ENCODE data around the gene ZNF718. TPM values are rescaled to one million over a fixed set of nuclear protein-coding genes. Genes with fewer than 3 reads are reported as not detected.

ZNF718 gene
- total RNA-seq, 4 donors from 2014 or later: 4.9 to 9.4 (median 7.3) TPM

- intact Hi-C loops (cut with DNase I; ENCODE audit: low total_unique reads): no loop called here
- DNase-seq: no peak
Measured at GRCh38 chr4:113732-114131, 10.6 kb upstream of the ZNF718 start.

GRCh38 chr4:114149-114548 lies 10.2 kb upstream of the ZNF718 start:
- intact Hi-C loops (cut with DNase I; ENCODE audit: low total_unique reads) (no loop called here), in situ Hi-C loops (cut with MboI; ENCODE audit: low pct_ligation_motif_present in 1 of 4, low pct_unique_long_range_greater_than_20kb in 1 of 4, low sequenced_read_pairs in 3 of 4) (no loop called here)
- H3K4me1 ChIP-seq: no peaks in the 10 kb centered on the region
- H3K4me3 ChIP-seq: no peak overlapping the region
- H3K9me3 ChIP-seq: peaks cover 0 to 5% of the 10 kb centered on the region in 2 donors
- H3K27ac ChIP-seq: no peak overlapping the region
- peaks cover 13% of the 10 kb centered on the region for H3K27me3 ChIP-seq
- no peaks in the 10 kb centered on the region for H3K36me3 ChIP-seq
- DNase-seq: no peak
- no peak for TF ChIP-seq POLR2A (IDR thresholded peaks at IDR 0.05)
- no peak for TF ChIP-seq POLR2AphosphoS5 (IDR thresholded peaks at IDR 0.05)
- TF ChIP-seq CTCF (IDR thresholded peaks at IDR 0.05): no peak
- TF ChIP-seq EP300 (IDR thresholded peaks at IDR 0.05; ENCODE audit: low read depth): no peak

More at GRCh38 chr4:113732-114131, 10.6 kb upstream of the ZNF718 start:
- H3K4me1 ChIP-seq: no peaks in the 10 kb centered on the region
- H3K36me3 ChIP-seq: no peaks in the 10 kb centered on the region
- H3K27me3 ChIP-seq: peaks cover 17% of the 10 kb centered on the region
- no peak overlapping the region for H3K4me3 ChIP-seq
- WGBS, 2 donors (ENCODE audit: low coverage in 1 of 2): 92 to 100% methylated on average over 2 of the region's 2 CpGs
- H3K27ac ChIP-seq: no peak overlapping the region
- TF ChIP-seq EP300 (IDR thresholded peaks at IDR 0.05; ENCODE audit: low read depth): no peak
- TF ChIP-seq POLR2A (IDR thresholded peaks at IDR 0.05): no peak
- no peak for TF ChIP-seq CTCF (IDR thresholded peaks at IDR 0.05)
- no peak for TF ChIP-seq POLR2AphosphoS5 (IDR thresholded peaks at IDR 0.05)
- in situ Hi-C loops (cut with MboI; ENCODE audit: low pct_ligation_motif_present in 1 of 4, low pct_unique_long_range_greater_than_20kb in 1 of 4, low sequenced_read_pairs in 3 of 4): no loop called here
- H3K9me3 ChIP-seq: peaks cover 0 to 4% of the 10 kb centered on the region in 2 donors

- no peak overlapping the region for H3K4me3 ChIP-seq
- WGBS, 2 donors (ENCODE audit: low coverage in 1 of 2): 74 to 90% methylated on average over 1 of the region's 1 CpG
- peaks cover 0 to 5% of the 10 kb centered on the region in 2 donors for H3K9me3 ChIP-seq
- H3K27ac ChIP-seq: no peak overlapping the region
- H3K4me1 ChIP-seq: no peaks in the 10 kb centered on the region
- H3K27me3 ChIP-seq: no peaks in the 10 kb centered on the region
- no peak for DNase-seq
- H3K36me3 ChIP-seq: no peaks in the 10 kb centered on the region
- in situ Hi-C loops (cut with MboI; ENCODE audit: low pct_ligation_motif_present in 1 of 4, low pct_unique_long_range_greater_than_20kb in 1 of 4, low sequenced_read_pairs in 3 of 4) (no loop called here), intact Hi-C loops (cut with DNase I; ENCODE audit: low total_unique reads) (no loop called here)
- TF ChIP-seq POLR2A (IDR thresholded peaks at IDR 0.05): no peak
- no peak for TF ChIP-seq CTCF (IDR thresholded peaks at IDR 0.05)
- TF ChIP-seq POLR2AphosphoS5 (IDR thresholded peaks at IDR 0.05): no peak
- no peak for TF ChIP-seq EP300 (IDR thresholded peaks at IDR 0.05; ENCODE audit: low read depth)
Measured at GRCh38 chr4:116499-116898, 7.8 kb upstream of the ZNF718 start.

GRCh38 chr4:120616-121015 lies 3.7 kb upstream of the ZNF718 start:
- WGBS, 2 donors (ENCODE audit: low coverage in 1 of 2): 70% methylated on average over 5 of the region's 5 CpGs; no CpG with 5 or more reads in 1 of the 2 donors
- in situ Hi-C loops (cut with MboI; ENCODE audit: low pct_ligation_motif_present in 1 of 4, low pct_unique_long_range_greater_than_20kb in 1 of 4, low sequenced_read_pairs in 3 of 4) (no loop called here), intact Hi-C loops (cut with DNase I; ENCODE audit: low total_unique reads) (no loop called here)
- no peak overlapping the region for H3K27ac ChIP-seq
- no peak for TF ChIP-seq POLR2AphosphoS5 (IDR thresholded peaks at IDR 0.05)
- no peak for TF ChIP-seq EP300 (IDR thresholded peaks at IDR 0.05; ENCODE audit: low read depth)
- TF ChIP-seq CTCF (IDR thresholded peaks at IDR 0.05): no peak
- no peak for TF ChIP-seq POLR2A (IDR thresholded peaks at IDR 0.05)
- peaks cover 1 to 6% (median 4%) of the 10 kb centered on the region in 4 donors for H3K4me1 ChIP-seq
- H3K27me3 ChIP-seq: no peaks in the 10 kb centered on the region
- no peaks in the 10 kb centered on the region for H3K36me3 ChIP-seq
- DNase-seq: no peak
- H3K4me3 ChIP-seq: no peak overlapping the region
- peaks cover 6 to 10% of the 10 kb centered on the region in 2 donors for H3K9me3 ChIP-seq

Data from transverse colon (tissue), 4 donors.